ENCODE measurements around the gene POLE.

DNA sequence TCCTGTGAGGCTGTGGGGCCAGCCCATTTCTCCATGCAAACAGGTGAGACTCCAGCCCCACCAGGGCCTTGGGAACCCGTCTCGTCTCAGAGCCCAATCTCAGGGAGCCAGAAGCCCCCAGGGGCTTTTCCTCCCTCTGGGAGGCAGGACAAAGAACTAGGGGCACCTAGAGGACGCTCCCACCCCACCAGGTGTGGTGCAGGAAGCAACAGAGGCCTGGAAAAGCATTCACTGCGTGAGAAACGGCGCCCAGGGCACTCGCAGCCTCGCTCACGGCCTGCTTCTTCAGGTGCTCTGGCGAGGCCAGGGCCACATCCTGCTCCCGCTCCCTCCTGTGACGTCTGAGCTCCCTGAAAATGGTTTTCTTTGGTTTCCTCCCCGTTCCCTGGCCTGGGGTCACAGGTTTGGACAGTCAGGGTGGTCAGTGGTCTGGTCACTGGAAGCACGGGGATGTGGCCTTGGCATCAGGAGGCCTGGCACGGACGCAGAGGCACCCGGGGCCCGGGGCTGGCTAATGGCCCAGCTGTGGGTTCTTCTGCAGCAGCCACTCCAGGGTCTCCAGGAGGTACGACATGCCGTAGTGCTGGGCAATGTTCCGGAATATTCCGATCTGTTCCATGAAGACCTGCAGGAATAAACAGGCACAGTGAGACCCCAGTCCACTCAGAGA is 62.8 kb downstream of the POLE start:
- TF ChIP-seq, protein P1, sequence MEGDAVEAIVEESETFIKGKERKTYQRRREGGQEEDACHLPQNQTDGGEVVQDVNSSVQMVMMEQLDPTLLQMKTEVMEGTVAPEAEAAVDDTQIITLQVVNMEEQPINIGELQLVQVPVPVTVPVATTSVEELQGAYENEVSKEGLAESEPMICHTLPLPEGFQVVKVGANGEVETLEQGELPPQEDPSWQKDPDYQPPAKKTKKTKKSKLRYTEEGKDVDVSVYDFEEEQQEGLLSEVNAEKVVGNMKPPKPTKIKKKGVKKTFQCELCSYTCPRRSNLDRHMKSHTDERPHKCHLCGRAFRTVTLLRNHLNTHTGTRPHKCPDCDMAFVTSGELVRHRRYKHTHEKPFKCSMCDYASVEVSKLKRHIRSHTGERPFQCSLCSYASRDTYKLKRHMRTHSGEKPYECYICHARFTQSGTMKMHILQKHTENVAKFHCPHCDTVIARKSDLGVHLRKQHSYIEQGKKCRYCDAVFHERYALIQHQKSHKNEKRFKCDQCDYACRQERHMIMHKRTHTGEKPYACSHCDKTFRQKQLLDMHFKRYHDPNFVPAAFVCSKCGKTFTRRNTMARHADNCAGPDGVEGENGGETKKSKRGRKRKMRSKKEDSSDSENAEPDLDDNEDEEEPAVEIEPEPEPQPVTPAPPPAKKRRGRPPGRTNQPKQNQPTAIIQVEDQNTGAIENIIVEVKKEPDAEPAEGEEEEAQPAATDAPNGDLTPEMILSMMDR (IDR thresholded peaks at IDR 0.05; ENCODE audit: poor library complexity), result no peak
- TF ChIP-seq EZH2 (IDR thresholded peaks at IDR 0.05; ENCODE audit: borderline replicate concordance) (no peak), EZH2phosphoT487 (IDR thresholded peaks at IDR 0.05; ENCODE audit: low read depth, severe bottlenecking, unreplicated experiment) (no peak)

All from hepatocyte (in vitro differentiated cells).